GM13977 (cell line): ENCODE data around the gene SNX33.
"Not testable (repeated sequence)": the region's sequence is repeated elsewhere in the genome, so short reads cannot be mapped to it uniquely, and the experiment has no call there.

ENCODE experiments used
- DNase-seq: peaks from one replicate; pipeline ENCODE4 v3.0.0; 2012; ENCODE audit warnings: low spot score
- in situ Hi-C: fragments of 300-500 bp; cut with MboI; formaldehyde crosslinking; loops from one replicate; pipeline ENCODE4 v1.12.0; 2022; ENCODE audit warnings: low sequenced_read_pairs, low pct_unique_long_range_greater_than_20kb, mixed read lengths, inconsistent platforms; ENCODE audit not compliant: unreplicated experiment
- TF ChIP-seq, protein P1 (sequence below): IDR thresholded peaks from 2 replicates; pipeline ENCODE4 v1.5.1; 2012; ENCODE audit warnings: mild to moderate bottlenecking, control low read depth; ENCODE audit not compliant: insufficient read depth; ENCODE audit errors: extremely low read depth, missing control alignments

Gene SNX33

DNA sequence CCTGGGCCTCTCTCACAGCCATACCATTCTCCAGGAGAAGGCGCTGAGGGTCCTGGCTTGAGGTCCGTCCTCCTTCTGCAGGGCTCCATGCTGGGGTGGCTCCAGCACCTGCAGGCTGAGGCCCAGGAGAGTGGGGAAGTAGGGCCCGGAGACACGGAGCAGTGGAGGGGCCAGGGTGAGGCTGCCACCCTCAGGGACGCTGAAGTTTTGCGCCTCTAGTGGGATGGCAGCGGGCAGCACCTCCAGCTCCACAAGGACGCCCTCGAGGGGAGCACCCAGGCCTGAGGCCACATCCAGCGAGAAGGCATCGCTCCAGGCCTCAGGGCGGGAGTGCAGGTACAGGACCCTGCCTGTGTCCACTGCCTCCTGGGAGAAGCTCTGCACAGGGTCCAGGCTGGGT lies 37.5 kb downstream of the SNX33 start:
- in situ Hi-C loops, result no loop called here
- TF ChIP-seq, protein P1, sequence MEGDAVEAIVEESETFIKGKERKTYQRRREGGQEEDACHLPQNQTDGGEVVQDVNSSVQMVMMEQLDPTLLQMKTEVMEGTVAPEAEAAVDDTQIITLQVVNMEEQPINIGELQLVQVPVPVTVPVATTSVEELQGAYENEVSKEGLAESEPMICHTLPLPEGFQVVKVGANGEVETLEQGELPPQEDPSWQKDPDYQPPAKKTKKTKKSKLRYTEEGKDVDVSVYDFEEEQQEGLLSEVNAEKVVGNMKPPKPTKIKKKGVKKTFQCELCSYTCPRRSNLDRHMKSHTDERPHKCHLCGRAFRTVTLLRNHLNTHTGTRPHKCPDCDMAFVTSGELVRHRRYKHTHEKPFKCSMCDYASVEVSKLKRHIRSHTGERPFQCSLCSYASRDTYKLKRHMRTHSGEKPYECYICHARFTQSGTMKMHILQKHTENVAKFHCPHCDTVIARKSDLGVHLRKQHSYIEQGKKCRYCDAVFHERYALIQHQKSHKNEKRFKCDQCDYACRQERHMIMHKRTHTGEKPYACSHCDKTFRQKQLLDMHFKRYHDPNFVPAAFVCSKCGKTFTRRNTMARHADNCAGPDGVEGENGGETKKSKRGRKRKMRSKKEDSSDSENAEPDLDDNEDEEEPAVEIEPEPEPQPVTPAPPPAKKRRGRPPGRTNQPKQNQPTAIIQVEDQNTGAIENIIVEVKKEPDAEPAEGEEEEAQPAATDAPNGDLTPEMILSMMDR, result no peak

DNA sequence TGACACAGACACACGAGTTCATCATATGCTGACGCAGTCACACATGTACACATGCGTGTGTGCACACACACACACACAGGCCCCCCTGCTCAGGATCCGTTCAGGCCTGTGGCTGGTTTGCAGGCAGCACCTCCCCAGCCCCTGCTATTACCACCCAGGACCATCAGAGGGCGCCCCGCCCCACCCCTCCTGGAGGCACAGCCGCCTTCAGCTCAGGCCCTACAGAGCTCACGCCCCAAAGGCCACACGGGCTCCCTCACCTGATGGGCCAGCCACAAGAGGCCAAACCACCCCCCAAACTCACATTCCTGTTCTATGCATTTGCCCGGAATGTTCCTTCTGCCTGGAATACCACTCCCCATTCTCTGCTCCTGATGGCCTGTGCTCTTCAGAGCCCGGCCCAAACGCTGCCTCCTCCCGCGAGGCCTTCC lies 38.5 kb downstream of the SNX33 start:
- TF ChIP-seq, protein P1, result peak; percentile 72
- in situ Hi-C loops, result not testable (repeated sequence)
- DNase-seq, result peak; percentile 78

More for the DNA sequence above, 37.5 kb downstream of the SNX33 start:
- no peak for DNase-seq

DNA sequence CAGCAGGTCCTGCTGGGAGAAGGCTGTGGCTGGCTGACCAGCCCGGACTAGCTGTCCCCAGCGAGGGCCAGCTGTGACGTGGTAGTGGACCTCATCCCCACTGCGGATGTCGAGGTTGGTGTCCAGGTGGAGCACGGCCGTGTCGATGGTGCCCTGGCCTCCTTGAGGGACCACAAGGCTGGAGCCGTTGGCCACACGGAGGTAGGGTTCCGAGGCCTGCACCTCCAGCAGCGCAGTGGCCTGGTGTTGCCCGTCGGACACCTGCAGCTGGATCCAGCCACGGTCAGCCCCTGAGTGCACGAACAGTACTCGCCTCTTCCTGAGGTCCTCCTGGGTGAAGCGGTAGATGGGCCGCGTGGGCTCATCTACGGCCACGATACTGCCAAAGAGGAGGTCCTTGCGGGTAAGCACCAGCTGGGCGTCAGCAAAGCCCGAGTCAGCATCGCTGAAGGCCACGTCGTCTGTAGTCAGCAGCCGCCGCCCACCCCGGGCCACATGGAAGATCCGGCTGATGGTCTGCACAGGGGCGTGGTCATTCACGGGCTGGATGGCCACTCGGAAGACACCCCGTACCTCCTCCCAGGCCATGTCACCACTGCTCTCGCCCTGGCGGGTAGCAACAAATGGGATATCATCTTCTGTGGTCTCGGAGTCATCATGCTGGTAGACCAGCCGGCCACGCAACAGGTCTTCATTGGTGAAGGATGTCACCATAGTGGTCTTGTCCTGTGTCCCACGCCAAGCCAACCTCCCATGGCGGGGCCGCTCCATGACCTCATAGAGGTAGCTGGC lies 40.0 kb downstream of the SNX33 start:
- no peak for DNase-seq
- in situ Hi-C loops, result no loop called here
- TF ChIP-seq, protein P1, result no peak

DNA sequence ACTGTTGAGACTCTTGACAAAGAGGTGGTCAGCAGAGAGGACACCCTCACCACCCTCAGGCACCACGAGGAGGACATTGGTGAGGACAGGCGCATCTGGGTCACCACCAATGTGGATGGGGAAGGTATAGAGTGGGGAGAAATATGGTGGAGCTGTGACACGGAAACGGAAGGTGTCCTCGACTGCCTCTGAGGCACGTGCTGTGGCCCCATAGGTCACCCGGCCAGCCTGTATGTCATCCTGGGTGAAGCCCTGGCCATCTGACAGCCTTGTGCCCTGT lies 40.5 kb downstream of the SNX33 start:
- in situ Hi-C loops, result no loop called here
- no peak for DNase-seq
- TF ChIP-seq, protein P1, result no peak

DNA sequence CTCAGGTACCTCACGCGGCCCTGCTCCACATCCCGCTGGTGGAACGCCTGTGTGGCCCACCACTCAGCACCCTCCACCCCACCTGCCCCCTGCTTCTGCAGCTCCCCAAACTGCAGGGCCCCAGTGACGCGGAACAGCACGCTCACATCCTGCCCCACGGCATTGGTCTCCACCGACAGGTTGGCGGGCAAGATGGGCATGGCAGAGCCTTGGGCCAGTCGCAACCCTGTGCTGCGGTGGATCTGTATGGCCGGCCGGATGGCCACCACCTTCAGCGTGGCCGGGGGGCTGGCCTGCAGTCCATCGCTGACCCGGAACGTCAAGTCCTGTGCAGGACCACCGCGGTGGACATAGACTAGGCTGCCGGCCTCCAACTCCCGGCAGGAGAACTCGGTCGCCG lies 41.1 kb downstream of the SNX33 start:
- TF ChIP-seq, protein P1, result no peak
- in situ Hi-C loops, result no loop called here
- DNase-seq, result no peak

DNA sequence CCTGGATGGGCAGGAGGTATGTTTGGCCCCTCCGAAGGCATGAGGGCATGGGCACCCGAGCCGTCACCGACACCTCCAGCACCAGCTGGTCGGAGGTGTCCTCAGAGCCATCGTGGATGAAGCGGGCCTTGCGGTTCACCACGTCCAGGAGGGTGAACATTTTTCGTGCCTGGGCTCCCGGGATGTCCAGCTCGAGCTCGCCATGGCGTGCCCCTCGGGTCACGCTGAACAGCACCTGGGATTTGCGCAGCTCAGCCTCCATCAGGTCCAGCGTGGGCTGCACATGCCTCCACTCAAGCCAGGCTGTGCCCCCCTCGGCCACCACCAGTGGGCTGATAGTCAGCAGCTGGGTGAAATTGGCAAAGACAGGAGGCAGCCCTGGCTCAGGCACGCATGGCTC lies 41.7 kb downstream of the SNX33 start:
- in situ Hi-C loops, DNase-seq: not testable (repeated sequence)

DNA sequence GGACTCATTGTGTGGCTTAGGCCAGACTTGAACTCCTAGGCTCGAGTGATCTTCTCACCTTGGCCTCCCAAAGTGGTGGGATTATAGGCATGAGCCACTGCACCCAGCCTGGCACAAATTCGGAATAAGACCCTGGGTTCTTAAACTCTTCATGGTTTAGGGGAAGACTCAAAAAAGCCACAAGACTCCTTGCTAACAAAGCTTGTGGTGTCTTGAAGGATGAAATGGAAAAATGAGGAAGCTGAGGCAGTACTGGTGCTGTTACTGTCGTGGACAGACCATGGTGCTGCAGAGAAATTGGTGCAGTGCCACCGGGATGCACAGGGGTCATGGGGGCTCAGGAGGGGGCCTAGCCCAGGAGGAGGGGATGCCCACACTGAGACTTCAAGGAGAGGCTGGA lies 44.6 kb downstream of the SNX33 start:
- DNase-seq, in situ Hi-C loops: not testable (repeated sequence)

DNA sequence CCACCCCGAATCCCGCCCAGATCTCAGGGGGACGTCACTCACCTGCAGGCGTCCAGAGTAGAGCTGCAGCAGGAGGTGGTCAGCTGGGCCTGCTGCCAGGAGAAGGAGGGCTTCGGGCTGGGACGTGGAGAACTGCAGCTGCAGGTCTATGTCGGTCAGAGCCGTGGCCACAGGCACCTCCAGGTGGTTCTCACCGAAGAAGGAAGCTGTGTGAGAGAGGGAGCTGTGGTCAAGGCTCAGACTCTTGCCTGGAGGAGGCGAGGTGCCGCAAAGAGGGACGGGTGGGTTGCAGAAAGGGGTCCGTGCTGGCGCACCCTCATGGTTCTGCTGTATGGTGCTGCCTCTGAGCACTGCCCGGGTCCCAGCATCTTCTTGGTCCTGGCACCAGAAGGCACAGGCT lies 45.3 kb downstream of the SNX33 start:
- in situ Hi-C loops, DNase-seq: not testable (repeated sequence)
